ENCODE results near the gene PIP5K1B. TPM values are rescaled to one million over a fixed set of nuclear protein-coding genes. Genes with fewer than 3 reads are reported as not detected.

PIP5K1B gene
- total RNA-seq, 1 experiment from 2014 or later = 3.4 TPM

DNA sequence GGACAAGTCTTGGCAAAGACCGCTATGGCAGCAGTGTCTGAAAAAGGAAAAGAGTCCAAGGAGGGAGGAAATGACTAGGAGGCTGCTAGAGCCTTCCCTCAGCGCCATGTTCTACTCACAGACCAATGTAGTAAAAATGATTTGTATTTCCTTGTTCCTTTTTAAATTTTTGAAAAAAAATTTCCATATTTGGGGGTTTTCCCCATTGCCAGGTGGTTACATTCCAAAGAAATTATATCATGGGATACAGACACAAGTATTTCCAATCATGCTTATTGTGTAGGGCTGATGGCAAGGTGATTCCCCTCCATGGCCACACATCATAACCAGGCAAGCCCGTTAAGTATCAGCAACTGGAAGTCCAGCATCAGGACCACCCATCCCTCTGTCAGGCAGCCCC is 138.2 kb downstream of the PIP5K1B start:
- no peak for DNase-seq (ENCODE audit: extremely low read depth, low read depth)

DNA sequence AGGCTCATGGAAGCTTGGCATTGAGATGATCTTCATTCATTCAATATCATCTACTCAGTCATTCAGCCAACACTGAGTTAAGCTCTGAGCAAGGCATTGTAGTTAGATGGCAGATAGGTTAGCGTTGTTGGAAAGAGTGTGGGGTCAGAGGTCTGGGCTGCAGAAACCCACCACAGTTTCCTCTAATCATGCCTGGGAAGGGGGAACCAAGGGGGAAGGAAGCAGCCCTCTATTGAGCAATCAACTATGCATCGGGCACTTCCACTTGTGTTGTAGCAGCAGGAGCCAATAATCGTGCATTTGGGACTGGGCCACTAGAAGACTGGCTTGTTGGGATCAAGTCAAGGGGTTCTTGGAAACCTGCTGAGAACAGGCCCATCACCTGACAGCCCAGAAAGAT is 139.1 kb downstream of the PIP5K1B start:
- DNase-seq (ENCODE audit: extremely low read depth, low read depth) = no peak

- peak; percentile 35 for DNase-seq (ENCODE audit: extremely low read depth, low read depth)
Measured at GRCh38 chr9:68844631-68845612, 139.9 kb downstream of the PIP5K1B start.

DNA sequence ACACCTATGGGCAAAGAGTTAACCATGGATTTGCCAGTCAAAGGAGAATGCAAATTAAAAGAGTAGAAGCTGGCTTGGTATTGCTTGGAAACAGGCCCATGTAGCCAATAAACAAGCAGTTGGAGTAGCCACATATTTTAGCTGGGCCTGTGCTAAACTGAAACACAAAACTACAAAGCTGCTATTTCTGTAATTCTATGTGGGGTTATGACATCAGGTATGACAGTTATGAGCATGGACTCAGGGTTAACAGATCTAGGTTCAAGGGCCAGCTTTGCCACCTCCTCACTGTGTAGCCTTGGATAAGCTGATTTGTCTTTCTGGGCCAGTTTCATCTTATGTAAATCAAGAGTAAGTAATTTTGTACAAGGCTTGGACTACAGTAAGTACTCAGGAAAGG is 142.7 kb downstream of the PIP5K1B start:
- no peak for DNase-seq (ENCODE audit: extremely low read depth, low read depth)

DNA sequence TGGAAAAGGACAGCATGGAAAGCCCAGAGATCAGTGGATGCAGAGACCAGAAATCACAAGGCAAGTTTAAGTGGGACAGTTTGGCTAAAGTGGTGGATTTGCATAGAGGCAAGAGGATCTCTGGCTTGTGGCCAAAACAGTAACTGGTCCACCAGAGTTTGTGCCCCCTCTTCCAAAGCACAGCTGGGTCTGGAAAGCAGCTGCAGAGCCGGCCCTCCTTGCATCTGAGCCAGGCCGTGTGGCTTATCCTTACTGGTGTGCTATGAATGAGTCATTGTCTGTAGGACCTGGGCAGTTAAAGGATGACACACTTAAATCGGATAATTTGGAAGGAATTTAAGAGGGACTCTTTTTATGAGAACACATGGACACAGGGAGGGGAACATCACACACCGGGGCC is 146.6 kb downstream of the PIP5K1B start:
- DNase-seq (ENCODE audit: extremely low read depth, low read depth) = no peak

DNA sequence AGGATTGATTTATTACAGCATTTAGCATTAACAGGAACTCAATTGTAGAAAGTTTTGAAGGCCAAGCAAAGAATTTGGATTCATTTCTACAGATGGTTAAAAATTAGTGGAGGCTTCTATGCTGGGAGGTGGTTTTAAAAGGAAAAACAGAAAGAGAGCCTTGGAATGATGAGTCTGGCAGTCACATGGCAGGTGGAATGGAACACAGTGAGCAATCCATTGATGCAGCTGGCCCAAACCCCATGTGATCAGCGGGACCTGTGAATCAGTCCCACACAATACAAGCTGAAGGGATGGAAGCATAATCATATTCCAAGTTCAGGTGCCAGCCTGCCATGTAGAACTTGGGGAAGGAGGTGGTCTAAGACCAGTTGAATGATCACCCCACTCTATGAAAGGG is 147.9 kb downstream of the PIP5K1B start:
- DNase-seq (ENCODE audit: extremely low read depth, low read depth) = no peak

DNA sequence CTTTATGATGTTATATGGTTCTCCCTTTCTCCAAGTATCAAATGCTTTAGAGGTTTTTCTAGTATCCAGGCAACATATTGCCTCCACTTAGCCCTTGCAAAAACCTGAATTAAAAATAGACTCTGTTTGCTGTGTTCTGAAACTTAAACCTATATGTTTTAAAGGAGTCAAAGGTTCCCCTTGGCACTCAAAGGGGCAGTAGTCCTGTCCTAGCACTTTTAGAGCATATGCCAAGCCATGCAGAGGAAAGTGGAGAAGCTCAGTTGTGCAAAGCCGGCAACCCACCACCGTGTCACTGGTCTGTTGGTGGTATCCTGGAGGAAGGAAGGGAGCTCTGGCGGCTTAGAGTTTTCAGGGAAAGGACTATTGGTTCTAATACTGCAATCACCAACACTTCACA is 154.3 kb downstream of the PIP5K1B start:
- no peak for DNase-seq (ENCODE audit: extremely low read depth, low read depth)

- no peak for DNase-seq (ENCODE audit: extremely low read depth, low read depth)
Measured at GRCh38 chr9:68860419-68860818, 155.4 kb downstream of the PIP5K1B start.

DNA sequence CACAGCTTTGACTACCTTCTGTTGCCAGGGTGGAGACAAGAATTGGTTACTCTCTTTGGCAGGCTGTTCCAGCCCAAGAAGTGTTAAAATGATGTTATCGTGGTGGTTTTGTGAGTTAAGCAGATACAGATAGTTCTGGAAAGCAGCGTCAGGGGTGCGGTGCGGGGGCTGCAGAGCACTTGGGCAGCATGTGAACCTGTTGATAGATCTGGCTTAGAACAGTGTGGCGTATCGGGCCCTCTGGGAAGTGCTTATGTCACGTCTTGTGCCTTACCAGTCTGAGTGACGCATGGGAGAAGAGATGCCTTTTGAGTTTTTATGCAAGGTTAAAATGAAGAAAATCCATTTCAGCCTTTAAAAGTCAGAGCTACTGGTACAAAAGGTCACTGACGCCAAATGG is 156.4 kb downstream of the PIP5K1B start:
- no peak for DNase-seq (ENCODE audit: extremely low read depth, low read depth)

DNA sequence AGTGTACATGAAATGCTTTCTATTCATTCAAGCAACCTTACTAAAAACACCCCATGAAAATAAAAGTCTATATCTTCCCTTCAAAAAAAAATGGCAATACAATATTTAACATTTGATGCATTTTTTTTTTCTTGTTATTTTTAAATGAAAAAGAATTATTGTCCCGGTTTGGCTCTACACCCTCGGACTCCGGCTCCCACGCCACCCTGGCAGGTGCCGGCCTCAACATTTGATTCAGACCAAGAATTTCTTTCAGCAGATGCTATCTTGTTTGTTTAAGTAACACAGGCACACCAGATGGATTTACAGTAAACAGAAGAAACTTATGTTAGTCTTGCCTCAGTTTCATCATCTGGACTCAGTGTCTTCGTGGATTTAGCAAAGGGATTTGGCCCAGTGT is 162.0 kb downstream of the PIP5K1B start:
- DNase-seq (ENCODE audit: extremely low read depth, low read depth) = no peak

GRCh38 chr9:68869022-68869421 is 164.0 kb downstream of the PIP5K1B start:
- DNase-seq (ENCODE audit: extremely low read depth, low read depth) = no peak

GRCh38 chr9:68870086-68870485 is 165.0 kb downstream of the PIP5K1B start:
- DNase-seq (ENCODE audit: extremely low read depth, low read depth) = no peak

- DNase-seq (ENCODE audit: extremely low read depth, low read depth) = no peak
Measured at GRCh38 chr9:68871236-68871635, 166.2 kb downstream of the PIP5K1B start.

DNA sequence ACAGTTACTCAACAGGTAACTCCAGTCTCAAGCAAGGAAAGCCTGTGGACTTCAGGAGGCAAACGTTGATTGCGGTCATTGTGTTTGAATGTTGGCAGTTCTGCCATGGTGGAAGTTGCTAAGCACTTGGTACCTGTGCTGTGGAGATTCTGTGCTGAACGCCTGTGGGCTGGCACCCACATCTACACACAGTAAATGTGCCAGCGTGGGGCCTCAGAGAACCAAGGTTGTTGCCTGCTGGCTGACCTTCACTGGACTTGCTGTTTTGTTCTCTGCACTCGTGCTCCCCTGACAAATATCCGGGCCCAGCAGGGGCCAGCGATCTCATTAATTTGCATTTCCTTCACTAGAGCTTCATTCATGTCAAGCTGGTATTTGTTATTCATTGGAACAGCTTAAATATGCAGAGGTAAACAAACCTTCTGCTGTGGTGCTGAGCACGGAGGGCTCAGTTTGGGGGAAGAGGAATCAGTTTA is 167.0 kb downstream of the PIP5K1B start:
- no peak for DNase-seq (ENCODE audit: extremely low read depth, low read depth)

GRCh38 chr9:68873179-68873578 is 168.1 kb downstream of the PIP5K1B start:
- no peak for DNase-seq (ENCODE audit: extremely low read depth, low read depth)

GRCh38 chr9:68876273-68876672 is 171.2 kb downstream of the PIP5K1B start:
- no peak for DNase-seq (ENCODE audit: extremely low read depth, low read depth)

DNA sequence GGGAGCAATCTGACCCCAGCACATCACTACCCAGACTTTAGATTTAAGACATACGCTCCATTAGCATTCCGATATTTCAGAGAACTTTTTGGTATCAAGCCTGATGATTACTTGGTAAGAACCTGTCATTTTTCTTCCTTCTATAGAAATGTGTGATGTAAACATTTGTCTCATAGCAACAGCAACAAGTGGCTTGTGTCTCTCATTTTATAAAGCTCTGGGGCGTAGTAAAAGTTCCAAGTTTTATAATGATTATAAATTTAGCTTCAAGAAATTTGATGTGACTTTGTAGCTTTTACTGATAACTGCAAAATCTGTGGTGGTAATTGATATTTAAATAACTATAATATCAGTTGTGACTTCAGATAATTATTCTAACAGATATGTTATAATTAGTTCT is 171.6 kb downstream of the PIP5K1B start:
- no peak for DNase-seq (ENCODE audit: extremely low read depth, low read depth)

- no peak for DNase-seq (ENCODE audit: extremely low read depth, low read depth)
Measured at GRCh38 chr9:68877219-68877618, 172.2 kb downstream of the PIP5K1B start.

- DNase-seq (ENCODE audit: extremely low read depth, low read depth) = no peak
Measured at GRCh38 chr9:68878450-68878849, 173.4 kb downstream of the PIP5K1B start.

DNA sequence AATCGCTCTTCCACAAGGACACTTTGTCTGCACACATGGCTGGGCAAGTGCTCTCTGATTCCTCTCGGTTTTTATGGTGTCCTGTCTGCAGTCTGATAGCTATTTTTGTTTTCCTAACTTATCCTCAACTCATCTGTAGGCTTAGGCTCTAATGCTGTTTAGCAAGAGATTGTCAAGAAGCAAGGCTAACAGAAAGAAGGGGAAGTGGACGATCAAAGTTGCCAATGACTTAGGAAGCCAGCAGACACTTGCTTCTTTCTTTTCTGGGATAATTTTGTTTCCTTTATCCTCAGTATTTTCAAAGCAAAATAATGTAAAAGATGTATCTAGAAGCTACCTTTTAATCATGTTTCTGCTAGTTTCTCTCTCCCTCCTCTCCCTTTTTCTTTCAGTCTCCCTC is 178.2 kb downstream of the PIP5K1B start:
- DNase-seq (ENCODE audit: extremely low read depth, low read depth) = no peak

- no peak for DNase-seq (ENCODE audit: extremely low read depth, low read depth)
Measured at GRCh38 chr9:68887232-68887631, 182.2 kb downstream of the PIP5K1B start.

GRCh38 chr9:68894502-68894901 is 189.5 kb downstream of the PIP5K1B start:
- DNase-seq (ENCODE audit: extremely low read depth, low read depth) = no peak
